Measurements from ENCODE around the gene GLB1L3.

DNA sequence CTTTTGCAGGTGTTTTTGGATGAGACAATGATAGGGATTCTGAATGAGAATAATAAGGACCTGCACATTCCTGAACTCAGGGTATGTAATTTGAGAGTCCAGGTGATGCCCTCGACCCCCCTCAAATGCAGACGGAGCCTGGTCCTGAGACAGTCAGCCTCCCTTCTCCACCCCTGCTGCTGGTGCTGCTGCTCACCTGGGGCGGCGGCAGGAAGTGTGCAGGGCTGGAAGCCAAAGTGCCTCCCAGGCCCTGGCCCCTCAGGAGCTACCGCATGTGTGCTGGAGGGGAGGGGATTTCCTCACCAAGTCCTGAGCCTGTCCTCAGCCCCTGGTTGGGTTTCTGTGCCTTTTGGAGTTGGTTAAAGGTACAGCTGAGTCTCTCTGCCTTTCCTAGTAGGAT is 36.6 kb downstream of the GLB1L3 start:
- TF ChIP-seq, protein P1, sequence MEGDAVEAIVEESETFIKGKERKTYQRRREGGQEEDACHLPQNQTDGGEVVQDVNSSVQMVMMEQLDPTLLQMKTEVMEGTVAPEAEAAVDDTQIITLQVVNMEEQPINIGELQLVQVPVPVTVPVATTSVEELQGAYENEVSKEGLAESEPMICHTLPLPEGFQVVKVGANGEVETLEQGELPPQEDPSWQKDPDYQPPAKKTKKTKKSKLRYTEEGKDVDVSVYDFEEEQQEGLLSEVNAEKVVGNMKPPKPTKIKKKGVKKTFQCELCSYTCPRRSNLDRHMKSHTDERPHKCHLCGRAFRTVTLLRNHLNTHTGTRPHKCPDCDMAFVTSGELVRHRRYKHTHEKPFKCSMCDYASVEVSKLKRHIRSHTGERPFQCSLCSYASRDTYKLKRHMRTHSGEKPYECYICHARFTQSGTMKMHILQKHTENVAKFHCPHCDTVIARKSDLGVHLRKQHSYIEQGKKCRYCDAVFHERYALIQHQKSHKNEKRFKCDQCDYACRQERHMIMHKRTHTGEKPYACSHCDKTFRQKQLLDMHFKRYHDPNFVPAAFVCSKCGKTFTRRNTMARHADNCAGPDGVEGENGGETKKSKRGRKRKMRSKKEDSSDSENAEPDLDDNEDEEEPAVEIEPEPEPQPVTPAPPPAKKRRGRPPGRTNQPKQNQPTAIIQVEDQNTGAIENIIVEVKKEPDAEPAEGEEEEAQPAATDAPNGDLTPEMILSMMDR (conservative IDR thresholded peaks at IDR 0.05; ENCODE audit: low read depth, low read length), result no peak
- TF ChIP-seq EZH2 (IDR thresholded peaks at IDR 0.05; ENCODE audit: borderline replicate concordance, low read depth, low read length, poor library complexity, severe bottlenecking), result no peak
